ENCODE results near the gene WIPI1.
A peak's percentile ranks its signal among the peaks of the same experiment; 100 is the strongest.
"Not testable (repeated sequence)": the region's sequence is repeated elsewhere in the genome, so short reads cannot be mapped to it uniquely, and the experiment has no call there.

Gene WIPI1

GRCh38 chr17:68383443-68384321, 73.6 kb downstream of the WIPI1 start:
- peak; percentile 82 for DNase-seq

DNA sequence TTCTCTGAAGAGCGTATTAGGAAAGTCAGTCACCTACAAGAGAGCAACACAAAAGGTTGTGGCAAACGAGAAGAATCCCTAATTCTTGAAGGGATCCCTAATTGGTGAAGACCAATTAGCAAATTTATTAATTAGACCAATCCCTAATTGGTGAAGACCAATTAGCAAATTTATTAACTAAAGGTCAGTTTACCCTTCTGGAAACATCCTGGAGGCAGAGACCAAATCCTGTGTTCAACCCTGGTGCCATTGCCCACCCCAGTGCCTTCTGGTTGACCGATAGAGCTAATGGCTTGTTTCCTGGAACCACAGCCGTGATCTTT, 74.2 kb downstream of the WIPI1 start:
- DNase-seq = no peak

DNA sequence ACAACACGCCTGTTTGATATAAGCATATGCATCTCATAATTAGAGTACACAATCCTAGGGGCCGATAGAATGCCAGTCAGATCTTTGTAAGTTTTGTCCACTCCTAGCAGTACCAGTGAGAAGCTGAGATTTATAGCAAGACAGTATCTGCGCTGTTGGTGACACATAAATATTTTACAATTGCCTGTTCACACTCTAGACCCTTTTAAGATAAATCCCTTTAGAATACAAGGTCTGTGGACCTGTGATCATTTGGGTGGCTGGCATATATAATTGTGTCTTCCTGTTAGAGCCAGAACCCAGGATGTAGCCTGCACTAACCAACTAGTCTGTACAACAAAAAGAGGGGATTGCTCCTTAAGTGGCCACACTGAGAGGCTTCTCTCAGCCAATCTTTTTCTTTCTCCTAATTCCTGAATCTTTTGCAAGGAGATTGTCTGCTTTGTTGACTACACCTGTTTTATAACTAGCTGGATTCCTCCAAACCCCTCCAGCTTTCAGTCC, 74.7 kb downstream of the WIPI1 start:
- DNase-seq = no peak

GRCh38 chr17:68381076-68381900, 76.0 kb downstream of the WIPI1 start:
- peak; percentile 85 for DNase-seq

GRCh38 chr17:68379692-68380677, 77.3 kb downstream of the WIPI1 start:
- no peak for DNase-seq

DNA sequence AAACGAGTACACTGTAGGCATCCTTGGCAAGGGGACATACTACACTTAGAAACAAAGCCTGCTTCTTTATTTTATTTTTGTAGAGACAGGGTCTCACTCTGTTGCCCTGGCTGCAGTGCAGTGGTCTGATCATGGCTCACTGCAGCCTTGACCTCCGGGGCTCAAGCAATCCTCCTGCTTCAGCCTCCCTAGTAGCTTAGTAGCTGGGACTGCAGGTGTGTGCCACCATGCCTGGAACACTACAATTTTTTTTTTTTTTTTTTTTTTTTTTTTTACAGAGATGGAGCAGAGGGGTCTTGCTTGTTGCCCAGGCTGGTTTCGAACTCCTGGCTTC, 78.2 kb downstream of the WIPI1 start:
- DNase-seq = no peak

DNA sequence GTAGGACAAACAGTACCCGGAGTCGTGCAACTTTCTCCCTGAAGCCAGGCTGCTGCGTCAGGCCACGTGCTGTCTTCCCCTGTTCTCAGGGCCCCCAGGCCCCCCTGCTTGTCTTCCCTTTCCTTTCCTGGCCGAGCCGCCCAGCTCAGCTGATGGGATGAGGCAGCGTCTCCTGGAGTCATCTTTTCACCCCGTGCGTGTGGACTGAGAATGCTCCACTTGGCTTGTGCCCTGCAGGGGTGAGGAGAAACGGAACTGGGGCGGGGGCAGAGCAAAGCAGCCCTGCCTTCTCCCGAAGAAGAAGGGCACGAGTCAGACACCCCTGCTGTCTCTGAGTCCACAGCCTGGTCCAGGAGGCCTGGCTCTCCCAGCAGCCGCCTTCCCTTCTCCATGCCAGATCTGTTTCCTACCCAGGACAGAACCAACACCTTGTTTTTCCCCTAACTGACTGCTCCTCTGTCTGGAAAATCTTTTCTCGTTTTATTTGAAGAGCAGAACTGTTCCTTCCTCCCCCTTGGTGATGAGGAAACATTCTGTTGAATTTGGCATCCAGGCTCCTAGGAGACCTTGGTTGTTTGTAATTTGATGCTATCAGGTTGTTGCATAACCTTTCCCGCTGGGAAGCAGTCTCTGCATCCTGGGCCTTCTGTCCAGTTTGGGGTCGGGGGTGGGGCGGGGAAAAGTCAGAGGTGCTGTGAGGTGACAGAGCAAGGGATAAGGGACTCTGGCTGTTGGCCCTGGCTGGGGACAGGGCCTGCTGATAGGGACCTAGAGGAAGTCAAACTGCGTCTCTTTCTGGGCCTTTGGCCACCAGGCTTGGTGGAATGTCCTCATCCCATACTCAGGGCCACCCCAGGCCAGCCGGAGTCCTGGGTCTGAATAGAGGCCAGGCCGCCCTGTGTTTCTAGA, 78.8 kb downstream of the WIPI1 start:
- peak; percentile 74 for DNase-seq

DNA sequence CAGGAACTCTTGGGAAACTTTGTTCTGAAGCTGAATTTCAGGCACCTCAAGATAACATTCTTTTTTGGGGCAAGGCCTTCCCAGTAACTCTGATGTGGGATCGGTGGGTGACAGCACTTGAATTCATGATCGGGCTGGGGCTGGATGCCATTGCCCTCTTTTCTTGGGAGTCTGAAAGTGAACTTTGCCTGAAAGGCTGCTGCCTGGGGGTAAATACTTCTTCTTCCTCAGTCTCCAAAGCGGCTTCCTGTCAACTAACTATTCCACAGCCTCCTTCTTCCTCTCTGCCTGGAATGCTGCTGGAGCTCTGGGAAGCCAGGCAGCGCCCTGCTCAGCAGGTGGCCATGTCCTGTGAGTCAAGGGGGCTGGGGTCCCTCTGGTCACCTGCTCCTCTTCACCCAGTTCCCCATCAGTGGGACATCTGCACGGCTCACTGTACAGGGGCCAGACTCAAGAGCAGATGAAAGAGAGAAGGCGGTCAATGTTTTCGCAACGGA, 79.5 kb downstream of the WIPI1 start:
- DNase-seq = no peak

DNA sequence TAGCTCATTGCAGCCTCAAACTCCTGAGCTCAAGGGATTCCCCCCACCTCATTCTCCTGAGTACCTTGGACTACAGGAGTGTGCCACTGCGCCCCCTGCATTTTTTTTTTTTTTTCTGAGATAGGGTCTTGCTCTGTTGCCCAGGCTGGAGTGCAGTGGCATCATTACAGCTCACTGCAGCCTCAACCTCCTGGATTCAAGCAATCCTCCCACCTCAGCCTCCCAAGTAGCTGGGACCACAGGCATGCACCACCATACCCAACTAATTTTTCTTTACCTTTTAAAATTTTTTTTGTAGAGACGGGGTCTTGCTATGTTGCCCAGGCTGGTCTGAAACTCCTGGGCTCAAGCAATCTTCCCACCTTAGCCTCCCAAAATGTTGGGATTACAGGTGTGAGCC, 81.1 kb downstream of the WIPI1 start:
- not testable (repeated sequence) for DNase-seq

DNA sequence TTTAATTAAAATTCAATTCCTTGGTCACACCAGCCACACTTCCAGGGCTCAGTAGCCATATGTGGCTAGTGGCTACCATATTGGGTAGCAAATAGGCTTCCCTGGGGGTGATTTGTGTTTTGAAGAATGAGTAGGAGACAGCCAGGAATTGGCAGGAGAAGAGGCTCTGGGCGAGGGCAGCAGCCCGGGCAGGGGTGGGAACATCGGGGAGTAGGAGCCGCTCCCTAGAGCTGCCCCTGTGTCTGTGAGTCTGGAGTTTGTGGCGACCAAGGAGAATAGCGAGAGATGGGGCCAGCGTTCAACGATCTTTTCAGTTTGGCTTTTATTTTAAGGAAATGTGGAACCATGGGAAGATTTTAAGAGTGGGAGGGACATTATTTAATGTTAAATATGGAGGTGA, 81.7 kb downstream of the WIPI1 start:
- no peak for DNase-seq
